PFSK-1 (cell line): ENCODE results near the gene ANXA1.
A peak's percentile ranks its signal among the peaks of the same experiment; 100 is the strongest.

Experiments used
- FOXP2 ChIP-seq: optimal IDR thresholded peaks from 2 replicates; pipeline ENCODE3; 2011; ENCODE audit warnings: borderline replicate concordance, control low read depth, inconsistent platforms; ENCODE audit not compliant: insufficient read depth; ENCODE audit errors: extremely low read length, extremely low read depth
- POLR2AphosphoS5 ChIP-seq: IDR thresholded peaks from 2 replicates; pipeline ENCODE4 v1.6.1; 2012; ENCODE audit warnings: low read depth, mild to moderate bottlenecking, control low read depth, low read length, moderate library complexity
- SIN3A ChIP-seq: IDR thresholded peaks from 2 replicates; pipeline ENCODE4 v1.6.1; 2012; ENCODE audit warnings: mild to moderate bottlenecking, low read length, moderate library complexity, borderline replicate concordance; ENCODE audit not compliant: insufficient read depth
- TAF1 ChIP-seq: IDR thresholded peaks from 2 replicates; pipeline ENCODE4 v1.6.1; 2012; ENCODE audit warnings: low read length, control low read depth, borderline replicate concordance; ENCODE audit not compliant: insufficient read depth
- TF ChIP-seq, protein P1 (sequence below), 2 experiments: IDR thresholded peaks; 2 replicates each; pipeline versions ENCODE4 v1.6.1 to v1.8.0; 2011 to 2012; ENCODE audit warnings: low read depth in 2 of 2, low read length in 2 of 2, control low read depth in 1 of 2, inconsistent platforms in 1 of 2, mild to moderate bottlenecking in 1 of 2, moderate library complexity in 1 of 2; ENCODE audit not compliant: insufficient read depth in 1 of 2

ANXA1 gene

DNA sequence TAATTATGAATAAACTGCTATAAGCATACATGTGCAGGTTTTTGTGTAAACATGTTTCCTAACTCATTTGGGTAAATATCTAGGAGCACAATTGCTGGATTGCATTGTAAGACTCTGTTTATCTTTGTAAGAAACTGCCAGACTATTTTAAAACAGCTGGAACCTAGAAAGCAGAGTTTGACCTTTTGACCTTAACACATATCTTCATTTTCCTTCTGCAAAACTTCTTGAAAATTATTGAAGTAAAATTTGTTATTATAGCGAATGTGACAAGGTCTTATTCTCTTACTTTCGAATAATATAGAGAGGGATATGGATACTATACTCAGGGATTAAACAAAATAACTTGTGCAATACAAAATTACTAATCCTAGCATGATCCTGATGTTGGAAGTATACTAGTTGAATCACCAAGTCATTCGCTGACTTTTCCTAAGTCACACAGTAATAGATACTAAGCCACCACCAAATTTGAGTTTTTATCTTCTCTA lies 3.2 kb upstream of the ANXA1 start:
- TF ChIP-seq, protein P1, sequence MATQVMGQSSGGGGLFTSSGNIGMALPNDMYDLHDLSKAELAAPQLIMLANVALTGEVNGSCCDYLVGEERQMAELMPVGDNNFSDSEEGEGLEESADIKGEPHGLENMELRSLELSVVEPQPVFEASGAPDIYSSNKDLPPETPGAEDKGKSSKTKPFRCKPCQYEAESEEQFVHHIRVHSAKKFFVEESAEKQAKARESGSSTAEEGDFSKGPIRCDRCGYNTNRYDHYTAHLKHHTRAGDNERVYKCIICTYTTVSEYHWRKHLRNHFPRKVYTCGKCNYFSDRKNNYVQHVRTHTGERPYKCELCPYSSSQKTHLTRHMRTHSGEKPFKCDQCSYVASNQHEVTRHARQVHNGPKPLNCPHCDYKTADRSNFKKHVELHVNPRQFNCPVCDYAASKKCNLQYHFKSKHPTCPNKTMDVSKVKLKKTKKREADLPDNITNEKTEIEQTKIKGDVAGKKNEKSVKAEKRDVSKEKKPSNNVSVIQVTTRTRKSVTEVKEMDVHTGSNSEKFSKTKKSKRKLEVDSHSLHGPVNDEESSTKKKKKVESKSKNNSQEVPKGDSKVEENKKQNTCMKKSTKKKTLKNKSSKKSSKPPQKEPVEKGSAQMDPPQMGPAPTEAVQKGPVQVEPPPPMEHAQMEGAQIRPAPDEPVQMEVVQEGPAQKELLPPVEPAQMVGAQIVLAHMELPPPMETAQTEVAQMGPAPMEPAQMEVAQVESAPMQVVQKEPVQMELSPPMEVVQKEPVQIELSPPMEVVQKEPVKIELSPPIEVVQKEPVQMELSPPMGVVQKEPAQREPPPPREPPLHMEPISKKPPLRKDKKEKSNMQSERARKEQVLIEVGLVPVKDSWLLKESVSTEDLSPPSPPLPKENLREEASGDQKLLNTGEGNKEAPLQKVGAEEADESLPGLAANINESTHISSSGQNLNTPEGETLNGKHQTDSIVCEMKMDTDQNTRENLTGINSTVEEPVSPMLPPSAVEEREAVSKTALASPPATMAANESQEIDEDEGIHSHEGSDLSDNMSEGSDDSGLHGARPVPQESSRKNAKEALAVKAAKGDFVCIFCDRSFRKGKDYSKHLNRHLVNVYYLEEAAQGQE (IDR thresholded peaks at IDR 0.05; ENCODE audit: insufficient read depth in 1 of 2, low read depth in 2 of 2, low read length in 2 of 2), result no peak
- TF ChIP-seq FOXP2 (no peak), SIN3A (no peak), POLR2AphosphoS5 (no peak), TAF1 (no peak)

DNA sequence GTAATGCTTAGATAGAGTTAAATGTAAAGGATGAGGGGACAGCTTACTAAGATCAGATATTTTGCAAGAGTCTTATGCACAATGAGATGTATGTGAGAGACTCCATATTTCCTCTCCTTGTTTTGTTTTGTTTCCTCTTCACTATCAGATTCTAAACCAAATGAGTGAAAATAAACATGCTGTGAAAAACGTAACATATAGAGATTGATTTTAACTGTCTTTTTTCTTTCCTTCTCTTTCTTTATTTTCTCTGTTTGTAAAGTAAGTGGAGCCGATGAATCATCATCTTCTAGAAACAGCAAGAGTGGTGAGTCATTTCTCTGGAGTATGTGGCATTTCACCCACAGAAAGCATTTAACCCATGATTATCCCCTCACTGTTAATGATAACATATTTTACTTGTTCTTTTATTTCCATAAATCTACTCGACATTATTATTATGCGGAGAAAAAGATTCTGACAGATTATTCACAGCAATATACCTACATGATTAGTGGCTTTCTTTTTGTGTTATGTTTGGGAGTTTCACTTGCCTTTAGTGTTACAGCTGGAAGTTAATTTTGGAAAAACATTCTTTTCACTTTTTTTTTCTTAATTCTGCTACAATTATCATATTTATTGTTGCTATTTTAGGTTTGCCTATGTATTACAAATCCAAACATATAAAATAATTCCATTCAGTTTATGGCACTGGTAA lies 2.1 kb upstream of the ANXA1 start:
- TF ChIP-seq SIN3A, result no peak
- TF ChIP-seq TAF1, result peak; percentile 30; the same call in 1 of the 2 replicates
- no peak for TF ChIP-seq FOXP2
- TF ChIP-seq, protein P1 (IDR thresholded peaks at IDR 0.05; ENCODE audit: insufficient read depth in 1 of 2, low read depth in 2 of 2, low read length in 2 of 2), result no peak
- TF ChIP-seq POLR2AphosphoS5, result no peak

GRCh38 chr9:73152543-73152844 lies 829 bp downstream of the ANXA1 start:
- no peak for TF ChIP-seq POLR2AphosphoS5
- TF ChIP-seq FOXP2, result no peak
- no peak for TF ChIP-seq SIN3A
- TF ChIP-seq TAF1, result no peak
- TF ChIP-seq, protein P1 (IDR thresholded peaks at IDR 0.05; ENCODE audit: insufficient read depth in 1 of 2, low read depth in 2 of 2, low read length in 2 of 2), result no peak

GRCh38 chr9:73152953-73153352 lies 1.3 kb downstream of the ANXA1 start:
- TF ChIP-seq POLR2AphosphoS5 (no peak), SIN3A (no peak), TAF1 (no peak), FOXP2 (no peak)
- TF ChIP-seq, protein P1 (IDR thresholded peaks at IDR 0.05; ENCODE audit: insufficient read depth in 1 of 2, low read depth in 2 of 2, low read length in 2 of 2), result no peak

DNA sequence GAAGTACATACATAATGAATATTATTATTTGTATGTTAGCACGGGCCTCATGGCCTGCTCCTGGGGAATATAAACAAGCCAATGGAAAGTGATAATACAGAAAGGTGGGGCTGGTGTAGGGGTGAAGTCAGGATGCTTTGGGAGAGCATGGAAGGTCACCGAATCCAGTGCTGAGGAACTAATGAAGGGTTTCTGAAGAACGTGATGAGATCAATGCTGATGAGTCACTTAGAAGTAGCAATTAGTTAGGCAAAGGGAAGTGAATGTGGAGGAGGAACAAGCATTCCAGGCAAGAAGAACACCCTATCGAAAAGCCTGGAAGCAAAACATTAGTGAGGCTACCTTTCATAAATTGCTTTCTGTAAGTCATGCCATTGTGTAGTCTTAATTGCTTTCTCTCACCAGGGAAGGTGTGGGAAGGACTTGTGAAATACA lies 2.1 kb downstream of the ANXA1 start:
- TF ChIP-seq, protein P1 (IDR thresholded peaks at IDR 0.05; ENCODE audit: insufficient read depth in 1 of 2, low read depth in 2 of 2, low read length in 2 of 2), result 0 out of 4 replicates have a peak, but pooled peaks of 1 of the 2 experiments have one; percentile 50
- TF ChIP-seq POLR2AphosphoS5 (no peak), SIN3A (0 out of 2 replicates have a peak, but pooled peaks have one; percentile 73), TAF1 (no peak)
